ENCODE results near the gene ZFR2.

ZFR2 gene

DNA sequence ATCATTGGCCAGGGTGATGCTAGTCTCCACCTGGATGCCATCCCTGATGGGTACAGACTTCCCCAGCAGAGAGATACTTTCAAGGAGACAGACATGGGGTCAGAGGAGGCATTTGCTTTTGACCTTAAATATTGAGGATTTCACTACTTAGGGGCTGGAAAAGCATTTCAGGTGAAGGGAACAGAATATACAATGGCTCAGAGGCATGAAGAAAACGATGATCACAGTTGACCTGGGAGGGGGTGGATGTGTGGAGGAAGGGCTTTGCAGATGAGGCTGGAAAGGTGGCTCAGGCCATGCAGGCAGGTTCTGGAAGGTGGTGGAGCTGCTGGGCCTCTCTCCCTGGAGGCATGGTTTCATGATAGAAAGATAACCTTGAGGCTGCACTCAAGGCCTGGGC is 86.5 kb downstream of the ZFR2 start:
- H3K4me3 ChIP-seq (ENCODE audit: low read depth, low read length): no peak overlapping the region
- DNase-seq (ENCODE audit: low read depth): no peak
- TF ChIP-seq MYC (IDR thresholded peaks at IDR 0.05; ENCODE audit: low read depth, low read length) (no peak), POLR2A (IDR thresholded peaks at IDR 0.05; ENCODE audit: extremely low read depth, insufficient read length) (no peak)
- TF ChIP-seq, protein P1, sequence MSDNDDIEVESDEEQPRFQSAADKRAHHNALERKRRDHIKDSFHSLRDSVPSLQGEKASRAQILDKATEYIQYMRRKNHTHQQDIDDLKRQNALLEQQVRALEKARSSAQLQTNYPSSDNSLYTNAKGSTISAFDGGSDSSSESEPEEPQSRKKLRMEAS (IDR thresholded peaks at IDR 0.05; ENCODE audit: low read depth, low read length): no peak
- TF ChIP-seq, protein P2, sequence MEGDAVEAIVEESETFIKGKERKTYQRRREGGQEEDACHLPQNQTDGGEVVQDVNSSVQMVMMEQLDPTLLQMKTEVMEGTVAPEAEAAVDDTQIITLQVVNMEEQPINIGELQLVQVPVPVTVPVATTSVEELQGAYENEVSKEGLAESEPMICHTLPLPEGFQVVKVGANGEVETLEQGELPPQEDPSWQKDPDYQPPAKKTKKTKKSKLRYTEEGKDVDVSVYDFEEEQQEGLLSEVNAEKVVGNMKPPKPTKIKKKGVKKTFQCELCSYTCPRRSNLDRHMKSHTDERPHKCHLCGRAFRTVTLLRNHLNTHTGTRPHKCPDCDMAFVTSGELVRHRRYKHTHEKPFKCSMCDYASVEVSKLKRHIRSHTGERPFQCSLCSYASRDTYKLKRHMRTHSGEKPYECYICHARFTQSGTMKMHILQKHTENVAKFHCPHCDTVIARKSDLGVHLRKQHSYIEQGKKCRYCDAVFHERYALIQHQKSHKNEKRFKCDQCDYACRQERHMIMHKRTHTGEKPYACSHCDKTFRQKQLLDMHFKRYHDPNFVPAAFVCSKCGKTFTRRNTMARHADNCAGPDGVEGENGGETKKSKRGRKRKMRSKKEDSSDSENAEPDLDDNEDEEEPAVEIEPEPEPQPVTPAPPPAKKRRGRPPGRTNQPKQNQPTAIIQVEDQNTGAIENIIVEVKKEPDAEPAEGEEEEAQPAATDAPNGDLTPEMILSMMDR (IDR thresholded peaks at IDR 0.05; ENCODE audit: low read depth, low read length): no peak

DNA sequence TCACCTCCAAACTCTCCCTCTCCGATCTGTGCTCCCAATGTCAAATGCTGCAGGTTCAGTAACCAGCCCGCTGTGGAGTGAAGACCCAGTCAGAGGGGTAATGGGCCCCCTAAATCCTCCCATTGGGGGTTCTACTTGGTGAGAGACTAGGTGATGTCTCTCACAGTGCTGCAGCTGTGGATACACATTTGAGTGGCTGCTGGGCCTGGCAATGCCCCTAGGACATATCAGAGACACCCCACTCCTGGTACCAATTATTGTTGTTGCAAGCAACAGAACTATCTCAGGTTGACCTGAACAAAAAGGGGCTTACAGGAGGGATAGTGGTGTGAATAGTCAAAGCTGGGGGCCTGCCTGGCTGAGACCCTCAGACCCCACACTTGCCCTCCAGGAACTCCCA is 87.2 kb downstream of the ZFR2 start:
- no peak for DNase-seq (ENCODE audit: low read depth)
- no peak for TF ChIP-seq POLR2A (IDR thresholded peaks at IDR 0.05; ENCODE audit: extremely low read depth, insufficient read length)
- no peak for TF ChIP-seq MYC (IDR thresholded peaks at IDR 0.05; ENCODE audit: low read depth, low read length)
- TF ChIP-seq, protein P1 (IDR thresholded peaks at IDR 0.05; ENCODE audit: low read depth, low read length): no peak
- TF ChIP-seq, protein P2 (IDR thresholded peaks at IDR 0.05; ENCODE audit: low read depth, low read length): no peak
- no peak overlapping the region for H3K4me3 ChIP-seq (ENCODE audit: low read depth, low read length)

DNA sequence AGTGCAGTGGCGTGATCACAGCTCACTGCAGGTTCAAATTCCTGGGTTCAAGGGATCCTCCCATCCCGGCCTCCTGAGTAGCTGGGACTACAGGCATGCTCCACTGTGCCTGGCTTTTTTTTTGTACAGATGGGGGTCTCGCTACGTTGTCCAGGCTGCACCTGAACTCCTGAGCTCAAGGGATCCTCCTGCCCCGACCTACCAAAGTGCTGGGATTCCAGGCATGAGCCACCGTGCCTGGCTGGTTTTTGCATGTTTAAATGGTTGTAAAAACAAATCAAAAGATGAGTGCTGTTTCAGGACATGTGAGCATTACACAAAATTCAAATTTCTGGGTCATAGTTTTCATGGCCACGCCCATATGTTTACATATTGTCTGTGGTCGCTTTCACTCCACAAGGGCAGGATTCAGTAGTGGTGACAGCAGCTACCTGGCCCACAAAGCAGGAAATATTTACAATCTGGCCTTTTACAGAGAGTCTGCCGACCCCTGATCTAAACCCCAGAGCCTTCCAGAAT is 88.0 kb downstream of the ZFR2 start:
- TF ChIP-seq POLR2A (IDR thresholded peaks at IDR 0.05; ENCODE audit: extremely low read depth, insufficient read length): no peak
- no peak for TF ChIP-seq MYC (IDR thresholded peaks at IDR 0.05; ENCODE audit: low read depth, low read length)
- H3K4me3 ChIP-seq (ENCODE audit: low read depth, low read length): no peak overlapping the region
- DNase-seq (ENCODE audit: low read depth): no peak

DNA sequence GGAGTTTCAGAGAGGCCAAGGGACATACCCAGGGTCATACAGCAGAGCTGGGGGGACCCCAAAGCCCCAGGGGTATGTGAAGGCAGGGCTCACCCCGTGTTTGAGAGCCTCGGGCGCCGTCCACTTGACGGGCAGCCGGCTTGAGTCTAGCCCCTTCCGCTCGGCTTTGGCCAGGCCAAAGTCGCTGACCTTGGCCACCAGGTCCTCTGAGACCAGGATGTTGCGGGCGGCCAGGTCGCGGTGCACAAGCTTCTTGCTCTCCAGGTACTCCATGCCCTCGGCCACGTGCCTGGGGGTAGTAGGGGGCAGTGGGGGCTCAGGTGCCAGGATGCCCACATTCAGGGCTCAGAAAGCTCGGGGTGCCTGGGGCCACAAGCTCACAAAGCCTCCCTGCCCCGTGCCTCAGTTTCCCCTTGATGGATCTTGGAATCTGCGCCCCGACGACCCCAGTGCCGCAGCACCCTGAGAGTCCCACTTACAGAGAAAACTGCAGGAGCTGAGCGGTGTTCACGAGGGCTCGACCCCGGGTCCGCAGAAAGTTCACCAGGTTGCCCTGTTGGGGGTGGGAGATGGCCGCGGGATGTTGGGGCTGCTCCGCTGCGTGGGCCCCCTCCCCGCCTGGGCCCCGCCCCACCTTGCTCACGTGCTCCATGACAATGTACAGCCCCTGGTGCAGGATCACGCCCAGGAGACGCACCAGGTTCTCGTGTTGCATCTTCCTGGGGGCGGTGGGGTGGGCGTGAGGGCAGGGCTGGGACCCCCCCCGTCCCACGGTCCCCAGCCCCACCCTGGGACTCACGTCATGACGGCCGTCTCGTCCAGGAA is 89.7 kb downstream of the ZFR2 start:
- TF ChIP-seq MYC (IDR thresholded peaks at IDR 0.05; ENCODE audit: low read depth, low read length) (no peak), POLR2A (IDR thresholded peaks at IDR 0.05; ENCODE audit: extremely low read depth, insufficient read length) (no peak)
- TF ChIP-seq, protein P2 (IDR thresholded peaks at IDR 0.05; ENCODE audit: low read depth, low read length): no peak
- no peak overlapping the region for H3K4me3 ChIP-seq (ENCODE audit: low read depth, low read length)
- no peak for DNase-seq (ENCODE audit: low read depth)

DNA sequence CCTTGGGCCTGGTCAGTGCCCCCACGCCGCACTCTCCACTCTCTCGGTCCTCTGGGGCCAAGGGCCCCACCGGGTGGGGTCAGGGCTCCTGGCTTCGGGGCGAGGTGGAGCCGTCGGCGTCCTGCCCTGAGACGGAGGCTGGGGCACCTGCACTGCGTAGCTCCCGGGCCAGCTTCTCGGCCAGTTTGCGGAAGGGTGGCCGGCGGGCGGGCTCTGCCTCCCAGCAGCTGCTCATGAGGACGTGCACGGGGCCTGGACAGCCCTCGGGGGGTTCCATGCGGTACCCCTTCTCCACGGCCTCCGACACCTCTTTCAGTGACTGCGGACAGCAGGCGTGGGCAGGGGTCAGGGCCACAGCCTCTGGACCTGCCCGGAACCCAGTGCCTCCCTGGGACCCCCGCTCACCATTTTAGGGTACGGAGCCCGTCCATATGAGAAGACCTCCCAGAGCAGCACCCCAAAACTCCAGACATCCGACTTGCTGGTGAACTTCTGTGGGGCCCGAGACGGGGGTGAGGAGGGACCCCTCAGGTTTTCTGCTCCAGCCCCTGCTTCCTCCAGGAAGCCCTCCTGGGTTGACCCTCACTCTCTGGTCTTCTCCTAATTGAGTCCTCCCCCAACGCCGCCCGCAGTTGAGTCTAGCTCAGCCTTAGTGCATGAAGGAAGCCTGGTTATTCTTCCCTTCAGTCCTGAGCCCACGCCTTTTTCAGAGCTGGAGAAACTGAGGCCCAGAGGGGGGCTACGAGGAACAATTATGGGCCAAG is 90.6 kb downstream of the ZFR2 start:
- DNase-seq (ENCODE audit: low read depth): no peak
- TF ChIP-seq, protein P2 (IDR thresholded peaks at IDR 0.05; ENCODE audit: low read depth, low read length): no peak
- TF ChIP-seq, protein P1 (IDR thresholded peaks at IDR 0.05; ENCODE audit: low read depth, low read length): no peak
- no peak for TF ChIP-seq POLR2A (IDR thresholded peaks at IDR 0.05; ENCODE audit: extremely low read depth, insufficient read length)
- no peak for TF ChIP-seq MYC (IDR thresholded peaks at IDR 0.05; ENCODE audit: low read depth, low read length)
- no peak overlapping the region for H3K4me3 ChIP-seq (ENCODE audit: low read depth, low read length)

DNA sequence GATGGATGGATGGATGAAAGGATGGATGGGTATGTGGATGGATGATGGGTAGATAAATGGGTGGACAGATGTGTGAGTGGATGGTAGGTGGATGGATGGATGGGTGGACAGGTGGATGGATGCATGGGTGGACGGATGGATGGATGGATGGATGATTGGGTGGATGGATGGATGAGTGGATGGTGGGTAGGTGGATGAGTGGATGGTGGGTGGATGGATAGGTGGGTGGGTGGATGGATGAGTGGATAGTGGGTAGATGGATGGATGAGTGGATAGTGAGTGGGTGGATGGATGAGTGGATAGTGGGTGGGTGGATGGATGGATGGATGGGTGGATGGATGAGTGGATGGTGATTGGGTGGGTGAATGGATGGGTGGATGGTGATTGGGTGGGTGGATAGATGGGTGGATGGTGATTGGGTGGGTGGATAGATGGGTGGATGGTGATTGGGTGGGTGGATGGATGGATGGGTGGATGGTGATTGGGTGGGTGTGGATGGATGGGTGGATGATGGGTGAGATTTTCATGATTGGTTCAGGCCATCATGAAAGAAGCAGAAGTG is 92.3 kb downstream of the ZFR2 start:
- H3K4me3 ChIP-seq (ENCODE audit: low read depth, low read length): no peak overlapping the region
- no peak for DNase-seq (ENCODE audit: low read depth)
- TF ChIP-seq, protein P2 (IDR thresholded peaks at IDR 0.05; ENCODE audit: low read depth, low read length): no peak
- TF ChIP-seq POLR2A (IDR thresholded peaks at IDR 0.05; ENCODE audit: extremely low read depth, insufficient read length) (no peak), MYC (IDR thresholded peaks at IDR 0.05; ENCODE audit: low read depth, low read length) (no peak)
- TF ChIP-seq, protein P1 (IDR thresholded peaks at IDR 0.05; ENCODE audit: low read depth, low read length): no peak

All from NB4 (cell line).